Gastroesophageal sphincter (tissue), 3 donors: Measurements from ENCODE around the gene B3GALT2.

ENCODE experiments used
- EP300 ChIP-seq: sonication (generic); formaldehyde crosslinking; IDR thresholded peaks from one replicate; pipeline ENCODE4 v1.6.1; 2017; ENCODE audit warnings: antibody characterized with exemption, mild to moderate bottlenecking
- POLR2A ChIP-seq, 2 donors: fragments of 450-650 bp; IDR thresholded peaks; one replicate each; pipeline ENCODE4 v1.6.1; 2017; ENCODE audit warnings: antibody characterized with exemption in 2 of 2, mild to moderate bottlenecking in 2 of 2, moderate library complexity in 1 of 2
- POLR2AphosphoS5 ChIP-seq: sonication (generic); formaldehyde crosslinking; IDR thresholded peaks from one replicate; pipeline ENCODE4 v1.6.1; 2017; ENCODE audit warnings: antibody characterized with exemption
- TF ChIP-seq, protein P1 (sequence below), 4 experiments: fragments of 200-600 bp in 2 of 4; fragments of 450-650 bp in 2 of 4; sonication (generic) in 1 of 4; IDR thresholded peaks; one replicate each; pipeline ENCODE4 v1.5.1; 2017 to 2019; ENCODE audit warnings: antibody characterized with exemption in 4 of 4, mild to moderate bottlenecking in 2 of 4, moderate library complexity in 2 of 4

- TF ChIP-seq POLR2AphosphoS5: no peak
- TF ChIP-seq, protein P1, sequence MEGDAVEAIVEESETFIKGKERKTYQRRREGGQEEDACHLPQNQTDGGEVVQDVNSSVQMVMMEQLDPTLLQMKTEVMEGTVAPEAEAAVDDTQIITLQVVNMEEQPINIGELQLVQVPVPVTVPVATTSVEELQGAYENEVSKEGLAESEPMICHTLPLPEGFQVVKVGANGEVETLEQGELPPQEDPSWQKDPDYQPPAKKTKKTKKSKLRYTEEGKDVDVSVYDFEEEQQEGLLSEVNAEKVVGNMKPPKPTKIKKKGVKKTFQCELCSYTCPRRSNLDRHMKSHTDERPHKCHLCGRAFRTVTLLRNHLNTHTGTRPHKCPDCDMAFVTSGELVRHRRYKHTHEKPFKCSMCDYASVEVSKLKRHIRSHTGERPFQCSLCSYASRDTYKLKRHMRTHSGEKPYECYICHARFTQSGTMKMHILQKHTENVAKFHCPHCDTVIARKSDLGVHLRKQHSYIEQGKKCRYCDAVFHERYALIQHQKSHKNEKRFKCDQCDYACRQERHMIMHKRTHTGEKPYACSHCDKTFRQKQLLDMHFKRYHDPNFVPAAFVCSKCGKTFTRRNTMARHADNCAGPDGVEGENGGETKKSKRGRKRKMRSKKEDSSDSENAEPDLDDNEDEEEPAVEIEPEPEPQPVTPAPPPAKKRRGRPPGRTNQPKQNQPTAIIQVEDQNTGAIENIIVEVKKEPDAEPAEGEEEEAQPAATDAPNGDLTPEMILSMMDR (IDR thresholded peaks at IDR 0.05): no peak
- no peak for TF ChIP-seq EP300
- no peak for TF ChIP-seq POLR2A (IDR thresholded peaks at IDR 0.05)
Observed at GRCh38 chr1:193181985-193182384, 4.4 kb downstream of the B3GALT2 start.
